Heart right ventricle (tissue), 16 donors: ENCODE results near the gene STK38. TPM values are rescaled to one million over a fixed set of nuclear protein-coding genes. Genes with fewer than 3 reads are reported as not detected.
A peak's percentile ranks its signal among the peaks of the same experiment; 100 is the strongest.

Experiments used
- ATAC-seq, 8 donors: fragments of 200-7000 bp; cut with Tn5 transposase; one replicate each; pipeline ENCODE4 v1.9.1; 2020; ENCODE audit warnings: mild to moderate bottlenecking in 8 of 8, moderate library complexity in 8 of 8, moderate number of reproducible peaks in 1 of 8
- DNase-seq, 2 donors: peaks; one replicate each; pipeline ENCODE4 v3.0.0-alpha.2; 2020
- H3K27ac ChIP-seq, 10 donors: fragments of 200-600 bp; sonication (generic) in 2 of 10; one replicate each; pipeline versions ENCODE4 v1.5.0 to v1.8.0; 2020 to 2022; ENCODE audit warnings: mild to moderate bottlenecking in 3 of 10
- H3K27me3 ChIP-seq, 7 donors: fragments of 200-600 bp; one replicate each; pipeline ENCODE4 v1.8.0; 2021 to 2022; ENCODE audit warnings: mild to moderate bottlenecking in 2 of 7
- H3K36me3 ChIP-seq, 9 donors: fragments of 200-600 bp; sonication (generic) in 1 of 9; one replicate each; pipeline versions ENCODE4 v1.5.0 to v1.8.0; 2020 to 2022; ENCODE audit warnings: mild to moderate bottlenecking in 2 of 9
- H3K4me1 ChIP-seq, 9 donors: fragments of 200-600 bp; sonication (generic) in 1 of 9; one replicate each; pipeline versions ENCODE4 v1.5.0 to v1.8.0; 2020 to 2022; ENCODE audit warnings: mild to moderate bottlenecking in 4 of 9
- H3K4me3 ChIP-seq, 10 donors: fragments of 200-600 bp; sonication (generic) in 2 of 10; one replicate each; pipeline versions ENCODE4 v1.5.0 to v1.8.0; 2020 to 2022; ENCODE audit warnings: mild to moderate bottlenecking in 7 of 10, moderate library complexity in 2 of 10
- H3K9me3 ChIP-seq, 11 donors: fragments of 200-600 bp in 10 of 11; sonication (generic) in 2 of 11; one replicate each; pipeline versions ENCODE4 v1.5.0 to v1.8.0; 2013 to 2022; ENCODE audit warnings: mild to moderate bottlenecking in 2 of 11, control low read depth in 1 of 11, moderate library complexity in 1 of 11
- CTCF ChIP-seq, 9 donors: fragments of 200-600 bp; sonication (generic) in 2 of 9; IDR thresholded peaks; one replicate each; pipeline versions ENCODE4 v1.5.0 to v1.8.0; 2021 to 2022; ENCODE audit warnings: antibody characterized with exemption in 9 of 9, mild to moderate bottlenecking in 5 of 9, moderate library complexity in 1 of 9
- WGBS, 2 donors: extraction: QIAGEN DNeasy Blood & Tissue Kit; methylation state at CpG; one replicate each; pipeline ENCODE4 v1.1.7; 2013; ENCODE audit warnings: inconsistent platforms in 1 of 2; 5-methylcytosine and 5-hydroxymethylcytosine counted together
- intact Hi-C, 10 donors: fragments of 100-400 bp; cut with DNase I; formaldehyde crosslinking; loops; one replicate each; pipeline versions ENCODE4 v1.11.1 to v1.14.2; 2022
- polyA plus RNA-seq, 2 donors: library from polyadenylated mRNA; stranded (reverse); fragments of 200-250 nt; gene quantifications; one replicate each; pipeline ENCODE4 v1.2.3, GENCODE V29; 2013
- total RNA-seq, 10 donors: library from RNA; stranded (reverse); fragmentation: NEBNext Ultra II Directional in 3 of 10; extraction: Animal tissue kit (Norgen Biotek cat#: 25700) in 3 of 10; gene quantifications; one replicate each; pipeline versions ENCODE4 v1.2.1 to v1.2.4, GENCODE V29; 2021 to 2023
- donor health status: Arrhythmogenic right ventricular cardiomyopathy.
- donor health status: ischemic (EF 13 %, LVEDD 7.1; RV severe dilation, severe dysfunction).
- donor health status: healthy with polysubstance abuse.
- donor health status: DM: no; HTN: yes; CAD: no.
- donor health status: DM: no; HTN: no; CAD: no.
- donor health status: ischemic (EF 25% LVEDD 6.9; RV normal size, moderate dysfunction).
- donor health status: ischemic (EF 25% LVEDD 5.7; RV mildly dilated, moderate dysfunction).
- donor health status: healthy.
- donor health status: DM: yes; HTN: yes; CAD: no.
- donor health status: Ischemic cardiomyopathy.
- donor health status: ischemic (EF 35%, LVEDD 5.7; RV mildly dilated, moderate dysfunction).
- donor health status: nonischemic (EF 11% LVEDD 7.7; RV severe dilation, severe dysfunction).
- donor health status: DM: yes; HTN: yes; CAD: no.
- donor health status: PGD.
- donor health status: ischemic (EF 29% LVEDD 5.4; RV normal size, mild dysfunction).
- donor health status: nonischemic (EF 23%, LVEDD 6.1; RV moderate dilation, normal function).

The STK38 gene
- total and polyA plus RNA-seq, 12 donors, result 12.9 to 23.8 (median 21.5) TPM

GRCh38 chr6:36501686-36502085, 45.6 kb downstream of the STK38 start:
- Histone ChIP-seq H3K27me3 (no peaks in the 10 kb centered on the region), H3K36me3 (peaks cover 0 to 100% (median 35%) of the 10 kb centered on the region in 9 donors), H3K27ac (no peak overlapping the region), H3K4me1 (peaks cover 0 to 14% (median 0%) of the 10 kb centered on the region in 9 donors), H3K4me3 (no peak overlapping the region), H3K9me3 (no peaks in the 10 kb centered on the region)
- WGBS, 2 donors, result 94 to 97% methylated on average over 6 of the region's 6 CpGs
- DNase-seq (no peak), ATAC-seq (no peak)
- TF ChIP-seq CTCF (IDR thresholded peaks at IDR 0.05), result no peak
- intact Hi-C loops, result no loop called here

GRCh38 chr6:36499918-36500317, 47.4 kb downstream of the STK38 start:
- Histone ChIP-seq H3K4me3 (no peak overlapping the region), H3K27ac (no peak overlapping the region), H3K36me3 (peaks cover 0 to 100% (median 36%) of the 10 kb centered on the region in 9 donors), H3K9me3 (no peaks in the 10 kb centered on the region), H3K27me3 (no peaks in the 10 kb centered on the region), H3K4me1 (no peaks in the 10 kb centered on the region)
- DNase-seq (no peak), ATAC-seq (no peak)
- WGBS, 2 donors, result 70 to 92% methylated on average over 4 of the region's 4 CpGs
- intact Hi-C loops, result no loop called here
- TF ChIP-seq CTCF (IDR thresholded peaks at IDR 0.05), result no peak

GRCh38 chr6:36495086-36495485, 52.2 kb downstream of the STK38 start:
- intact Hi-C loops, result no loop called here
- Histone ChIP-seq H3K27me3 (no peaks in the 10 kb centered on the region), H3K9me3 (no peaks in the 10 kb centered on the region), H3K27ac (peak overlapping the region in 1 of 10 donors; percentile 77), H3K4me3 (no peak overlapping the region), H3K4me1 (peaks cover 0 to 30% (median 0%) of the 10 kb centered on the region in 9 donors), H3K36me3 (peaks cover 0 to 88% (median 38%) of the 10 kb centered on the region in 9 donors)
- ATAC-seq (no peak), DNase-seq (no peak)
- no peak for TF ChIP-seq CTCF (IDR thresholded peaks at IDR 0.05)
- 95 to 96% methylated on average over 5 of the region's 5 CpGs for WGBS, 2 donors

GRCh38 chr6:36493859-36494258, 53.4 kb downstream of the STK38 start:
- H3K27ac ChIP-seq, result peak overlapping the region in 1 of 10 donors; percentile 77
- DNase-seq, result no peak
- intact Hi-C loops, result no loop called here
- H3K27me3 ChIP-seq, result no peaks in the 10 kb centered on the region
- peaks cover 0 to 86% (median 38%) of the 10 kb centered on the region in 9 donors for H3K36me3 ChIP-seq
- no peak overlapping the region for H3K4me3 ChIP-seq
- no peak for TF ChIP-seq CTCF (IDR thresholded peaks at IDR 0.05)
- peak in 1 of 8 donors; percentile 39 for ATAC-seq
- H3K4me1 ChIP-seq, result peaks cover 0 to 30% (median 6%) of the 10 kb centered on the region in 9 donors
- WGBS, 2 donors, result 88 to 89% methylated on average over 2 of the region's 2 CpGs
- H3K9me3 ChIP-seq, result no peaks in the 10 kb centered on the region
